SK-N-MC (cell line): Measurements from ENCODE around the gene REEP6.

Experiments
- EZH2 ChIP-seq: fragments of 200-600 bp; sonication (generic); IDR thresholded peaks from one replicate; pipeline ENCODE4 v1.6.1; 2017; ENCODE audit warnings: antibody characterized with exemption
- POLR2AphosphoS5 ChIP-seq: IDR thresholded peaks from 2 replicates; pipeline ENCODE4 v1.6.1; 2012; ENCODE audit warnings: mild to moderate bottlenecking, low read depth, low read length, borderline replicate concordance

DNA sequence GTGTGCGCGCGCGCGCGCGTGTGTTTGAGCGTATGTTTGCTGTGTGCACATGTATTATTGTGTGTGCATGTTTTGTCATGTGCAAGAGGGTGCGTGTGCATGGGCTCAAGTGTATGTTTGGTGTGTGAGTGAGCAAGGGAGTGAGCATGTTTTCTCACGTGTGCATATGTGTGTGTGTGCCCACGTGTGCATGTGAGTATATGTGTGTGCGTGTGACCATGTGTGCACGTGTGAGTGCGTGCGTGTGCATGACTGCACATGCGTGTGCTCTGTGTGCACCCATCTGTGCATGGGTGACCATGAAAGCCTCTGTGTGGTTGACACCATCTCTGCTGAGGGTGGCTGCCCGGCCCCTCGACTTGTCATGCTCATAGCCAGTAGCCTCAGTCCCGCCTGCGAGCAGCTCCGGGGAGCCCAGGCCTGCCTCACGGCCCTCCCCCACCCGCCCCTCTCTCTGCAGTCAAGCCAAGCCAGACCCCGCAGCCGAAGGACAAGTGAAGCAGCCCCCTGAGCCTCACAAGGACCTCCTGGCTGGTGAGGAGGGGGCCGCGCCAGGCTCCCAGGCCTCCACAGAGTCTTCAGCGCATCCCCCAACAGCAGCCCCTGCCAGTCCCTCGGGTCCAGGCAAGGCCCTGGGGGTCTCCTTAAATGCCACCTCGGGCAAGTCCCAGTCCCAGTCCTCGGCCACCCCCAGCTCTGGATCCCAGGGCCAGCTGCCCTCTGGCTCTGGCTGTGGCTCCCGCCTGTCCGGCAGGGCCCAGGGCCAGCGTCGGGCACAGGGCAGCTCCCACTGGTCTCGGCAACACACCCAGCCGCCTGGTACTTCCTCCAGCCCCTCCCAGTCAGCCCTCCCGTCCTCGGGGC is 6.0 kb downstream of the REEP6 start:
- TF ChIP-seq POLR2AphosphoS5 (no peak), EZH2 (no peak)
